IPS DF 19.7 (cell line): Measurements from ENCODE around the gene BCAP29.

ENCODE experiments used
- DNase-seq: peaks from one replicate; pipeline ENCODE4 v3.0.0-alpha.2; 2013; ENCODE audit warnings: low read depth, low spot score

BCAP29 gene

DNA sequence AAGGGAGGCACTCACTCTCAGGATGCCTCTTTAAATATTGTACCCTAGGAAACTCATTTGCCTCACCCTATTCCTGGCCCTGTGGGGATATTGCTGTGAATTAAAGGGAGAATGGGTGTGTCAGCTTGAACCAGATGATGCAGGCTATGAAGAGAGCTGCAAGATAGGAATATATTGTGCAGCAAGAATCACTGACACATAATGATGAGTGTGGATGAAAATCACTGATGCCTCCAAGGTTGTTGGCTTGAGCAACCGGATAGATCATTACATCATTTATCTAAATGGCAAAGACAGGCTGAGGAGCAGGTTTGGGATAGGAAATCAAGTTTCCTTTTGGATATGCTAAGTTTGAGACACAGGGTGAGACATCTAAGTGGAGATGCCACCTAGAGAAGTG, 86.7 kb downstream of the BCAP29 start:
- no peak for DNase-seq

DNA sequence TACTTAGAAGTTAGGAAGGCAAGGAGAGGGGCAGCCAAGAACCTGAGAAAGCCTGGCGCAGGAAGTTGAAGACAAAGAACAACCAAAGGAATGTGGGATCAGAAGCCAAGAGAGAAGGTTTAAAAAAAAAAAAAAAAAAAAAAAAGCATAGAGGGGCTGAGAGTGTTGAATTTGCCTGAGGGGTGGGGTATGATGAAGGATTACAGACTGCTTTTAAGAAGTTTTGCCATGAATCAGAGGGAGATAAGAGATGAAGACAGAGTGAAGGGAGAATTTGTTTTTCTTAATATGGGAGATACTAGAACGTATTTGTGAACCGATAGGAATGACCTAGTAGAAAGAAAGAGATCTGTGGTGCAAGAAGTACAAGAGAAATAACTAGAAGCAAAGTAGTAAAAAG, 87.3 kb downstream of the BCAP29 start:
- DNase-seq = no peak

DNA sequence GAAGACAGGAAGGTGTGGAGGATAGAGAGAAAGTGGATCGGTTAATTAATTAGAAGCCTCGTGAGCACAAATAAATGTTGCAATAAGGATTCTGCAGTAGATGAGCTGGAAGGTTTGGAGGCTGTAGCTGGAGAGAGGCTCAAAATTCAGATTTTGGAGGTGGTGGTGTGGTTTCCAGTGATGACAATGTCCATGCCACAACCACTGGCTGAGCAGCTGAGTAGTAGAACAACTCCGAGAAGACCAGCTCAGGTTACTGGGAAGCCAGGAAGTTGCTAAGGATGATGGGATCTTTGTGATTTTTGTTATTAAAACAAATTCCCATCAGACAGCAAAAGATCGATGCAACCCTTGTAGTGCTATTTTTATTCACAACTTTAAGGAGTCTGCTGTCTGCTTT, 88.2 kb downstream of the BCAP29 start:
- no peak for DNase-seq
